WTC11 (cell line): ENCODE results near the gene ATF7.

Source experiments
- GABPB1 ChIP-seq: sonication (generic); formaldehyde crosslinking; IDR thresholded peaks from 2 replicates; pipeline ENCODE4 v1.8.1; 2023; ENCODE audit warnings: mild to moderate bottlenecking, missing genetic modification reagents
- NFYB ChIP-seq: sonication (generic); formaldehyde crosslinking; conservative IDR thresholded peaks from 2 replicates; pipeline ENCODE4 v1.8.0; 2022; ENCODE audit warnings: low read depth, missing genetic modification reagents
- SMAD4 ChIP-seq: sonication (generic); formaldehyde crosslinking; IDR thresholded peaks from 2 replicates; pipeline ENCODE4 v1.8.0; 2022; ENCODE audit warnings: mild to moderate bottlenecking, missing genetic modification reagents
- TEAD4 ChIP-seq: sonication (generic); formaldehyde crosslinking; IDR thresholded peaks from 2 replicates; pipeline ENCODE4 v1.8.0; 2022; ENCODE audit warnings: mild to moderate bottlenecking, missing genetic modification reagents
- ZBTB21 ChIP-seq: sonication (generic); formaldehyde crosslinking; IDR thresholded peaks from 2 replicates; pipeline ENCODE4 v1.8.1; 2023; ENCODE audit warnings: mild to moderate bottlenecking, missing genetic modification reagents, borderline replicate concordance
- TF ChIP-seq, protein P1 (sequence below): sonication (generic); formaldehyde crosslinking; IDR thresholded peaks from 2 replicates; pipeline ENCODE4 v1.8.0; 2022; ENCODE audit warnings: mild to moderate bottlenecking, missing genetic modification reagents
- TF ChIP-seq, protein P2 (sequence below): sonication (generic); formaldehyde crosslinking; IDR thresholded peaks from 2 replicates; pipeline ENCODE4 v1.8.1; 2023; ENCODE audit warnings: mild to moderate bottlenecking, missing genetic modification reagents
- TF ChIP-seq, protein P3 (sequence below): fragments of 200-600 bp; IDR thresholded peaks from 2 replicates; pipeline ENCODE4 v1.8.0; 2022; ENCODE audit warnings: antibody characterized with exemption
- TF ChIP-seq, protein P4 (sequence below): sonication (generic); formaldehyde crosslinking; IDR thresholded peaks from 2 replicates; pipeline ENCODE4 v1.8.1; 2023; ENCODE audit warnings: mild to moderate bottlenecking, missing genetic modification reagents, moderate library complexity

DNA sequence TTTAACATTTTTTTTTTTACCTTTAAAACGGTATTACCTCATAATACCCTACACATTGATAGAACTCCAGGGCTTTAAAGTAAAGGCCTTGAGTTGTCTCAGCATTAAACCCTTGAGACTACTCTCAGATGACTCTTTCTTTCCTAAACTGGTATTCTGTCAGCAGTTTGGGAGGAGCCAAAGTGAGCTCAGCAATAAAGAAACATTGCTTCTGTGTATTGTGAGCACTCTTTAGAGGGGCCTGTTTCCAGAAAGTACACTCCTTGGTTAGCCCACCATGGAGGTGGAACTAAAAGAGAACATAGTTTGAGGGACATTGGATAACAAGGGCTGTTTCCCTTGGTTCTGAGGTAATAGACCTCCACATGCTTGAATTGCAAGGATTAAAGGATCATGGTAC, 147.3 kb downstream of the ATF7 start:
- TF ChIP-seq, protein P1, sequence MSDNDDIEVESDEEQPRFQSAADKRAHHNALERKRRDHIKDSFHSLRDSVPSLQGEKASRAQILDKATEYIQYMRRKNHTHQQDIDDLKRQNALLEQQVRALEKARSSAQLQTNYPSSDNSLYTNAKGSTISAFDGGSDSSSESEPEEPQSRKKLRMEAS (CRISPR knock-in tag): no peak
- TF ChIP-seq NFYB (CRISPR knock-in tag): no peak
- TF ChIP-seq GABPB1 (CRISPR knock-in tag): no peak
- TF ChIP-seq, protein P2, sequence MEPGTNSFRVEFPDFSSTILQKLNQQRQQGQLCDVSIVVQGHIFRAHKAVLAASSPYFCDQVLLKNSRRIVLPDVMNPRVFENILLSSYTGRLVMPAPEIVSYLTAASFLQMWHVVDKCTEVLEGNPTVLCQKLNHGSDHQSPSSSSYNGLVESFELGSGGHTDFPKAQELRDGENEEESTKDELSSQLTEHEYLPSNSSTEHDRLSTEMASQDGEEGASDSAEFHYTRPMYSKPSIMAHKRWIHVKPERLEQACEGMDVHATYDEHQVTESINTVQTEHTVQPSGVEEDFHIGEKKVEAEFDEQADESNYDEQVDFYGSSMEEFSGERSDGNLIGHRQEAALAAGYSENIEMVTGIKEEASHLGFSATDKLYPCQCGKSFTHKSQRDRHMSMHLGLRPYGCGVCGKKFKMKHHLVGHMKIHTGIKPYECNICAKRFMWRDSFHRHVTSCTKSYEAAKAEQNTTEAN (CRISPR knock-in tag): no peak
- no peak for TF ChIP-seq TEAD4 (CRISPR knock-in tag)
- no peak for TF ChIP-seq ZBTB21 (CRISPR knock-in tag)
- TF ChIP-seq SMAD4 (CRISPR knock-in tag): no peak
- TF ChIP-seq, protein P3, sequence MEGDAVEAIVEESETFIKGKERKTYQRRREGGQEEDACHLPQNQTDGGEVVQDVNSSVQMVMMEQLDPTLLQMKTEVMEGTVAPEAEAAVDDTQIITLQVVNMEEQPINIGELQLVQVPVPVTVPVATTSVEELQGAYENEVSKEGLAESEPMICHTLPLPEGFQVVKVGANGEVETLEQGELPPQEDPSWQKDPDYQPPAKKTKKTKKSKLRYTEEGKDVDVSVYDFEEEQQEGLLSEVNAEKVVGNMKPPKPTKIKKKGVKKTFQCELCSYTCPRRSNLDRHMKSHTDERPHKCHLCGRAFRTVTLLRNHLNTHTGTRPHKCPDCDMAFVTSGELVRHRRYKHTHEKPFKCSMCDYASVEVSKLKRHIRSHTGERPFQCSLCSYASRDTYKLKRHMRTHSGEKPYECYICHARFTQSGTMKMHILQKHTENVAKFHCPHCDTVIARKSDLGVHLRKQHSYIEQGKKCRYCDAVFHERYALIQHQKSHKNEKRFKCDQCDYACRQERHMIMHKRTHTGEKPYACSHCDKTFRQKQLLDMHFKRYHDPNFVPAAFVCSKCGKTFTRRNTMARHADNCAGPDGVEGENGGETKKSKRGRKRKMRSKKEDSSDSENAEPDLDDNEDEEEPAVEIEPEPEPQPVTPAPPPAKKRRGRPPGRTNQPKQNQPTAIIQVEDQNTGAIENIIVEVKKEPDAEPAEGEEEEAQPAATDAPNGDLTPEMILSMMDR: no peak
- TF ChIP-seq, protein P4, sequence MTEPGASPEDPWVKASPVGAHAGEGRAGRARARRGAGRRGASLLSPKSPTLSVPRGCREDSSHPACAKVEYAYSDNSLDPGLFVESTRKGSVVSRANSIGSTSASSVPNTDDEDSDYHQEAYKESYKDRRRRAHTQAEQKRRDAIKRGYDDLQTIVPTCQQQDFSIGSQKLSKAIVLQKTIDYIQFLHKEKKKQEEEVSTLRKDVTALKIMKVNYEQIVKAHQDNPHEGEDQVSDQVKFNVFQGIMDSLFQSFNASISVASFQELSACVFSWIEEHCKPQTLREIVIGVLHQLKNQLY (CRISPR knock-in tag): no peak
